ENCODE results near the gene CDON.

Gene CDON

GRCh38 chr11:126054408-126054807, 8.3 kb downstream of the CDON start:
- TF ChIP-seq NFIC (IDR thresholded peaks at IDR 0.05), result no peak
- no peak for TF ChIP-seq MAX (IDR thresholded peaks at IDR 0.05)
- no peak for TF ChIP-seq EGR1 (IDR thresholded peaks at IDR 0.05)
- TF ChIP-seq TAF1 (IDR thresholded peaks at IDR 0.05; ENCODE audit: low read depth), result no peak
- TF ChIP-seq RAD21 (IDR thresholded peaks at IDR 0.05; ENCODE audit: low read depth), result no peak
- TF ChIP-seq TCF12 (IDR thresholded peaks at IDR 0.05; ENCODE audit: low read depth), result no peak

DNA sequence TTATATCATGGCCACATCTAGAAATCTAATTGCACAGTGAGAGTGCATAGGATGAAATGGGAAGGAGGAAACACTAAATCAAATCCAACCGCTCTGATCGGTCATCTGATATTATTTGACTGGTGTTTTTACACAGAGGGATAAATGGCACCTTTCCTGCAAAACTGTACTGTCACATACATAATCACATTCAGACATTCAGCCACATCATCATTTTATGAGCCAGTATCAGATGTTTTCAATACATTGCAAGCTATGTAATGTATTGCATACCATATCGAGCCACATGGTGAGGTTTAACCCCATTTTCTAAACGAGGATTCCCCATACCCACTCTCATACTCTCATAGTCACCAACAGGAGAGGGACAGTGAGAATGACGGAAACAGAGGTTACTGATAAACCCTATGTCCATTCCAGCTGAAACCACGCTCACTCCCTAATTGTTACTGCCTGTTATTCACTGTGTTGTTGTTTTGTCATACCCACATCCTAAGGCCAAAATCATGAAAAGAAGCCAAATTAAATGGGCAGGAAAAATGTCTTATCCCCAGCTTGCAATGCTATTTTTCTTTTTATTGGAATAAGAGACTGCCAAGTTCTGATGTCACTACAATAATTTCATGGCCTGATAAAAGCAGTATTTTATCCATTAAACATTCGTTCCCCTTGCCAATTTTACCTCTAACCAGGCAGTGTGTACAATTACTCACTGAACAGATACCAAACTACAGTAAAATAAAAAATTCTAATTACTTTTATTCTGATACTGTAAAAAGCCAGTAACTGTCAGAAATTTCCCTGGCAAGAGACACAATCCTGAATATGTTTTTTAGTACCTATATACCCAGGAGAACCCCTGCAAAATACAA, 9.0 kb downstream of the CDON start:
- TF ChIP-seq EGR1 (IDR thresholded peaks at IDR 0.05) (no peak), TAF1 (IDR thresholded peaks at IDR 0.05; ENCODE audit: low read depth) (no peak), TCF12 (IDR thresholded peaks at IDR 0.05; ENCODE audit: low read depth) (no peak), USF1 (IDR thresholded peaks at IDR 0.05) (no peak), EP300 (IDR thresholded peaks at IDR 0.05; ENCODE audit: borderline replicate concordance) (no peak), MAX (IDR thresholded peaks at IDR 0.05) (no peak), YY1 (IDR thresholded peaks at IDR 0.05; ENCODE audit: low read depth) (no peak), NFIC (IDR thresholded peaks at IDR 0.05) (no peak), TEAD4 (IDR thresholded peaks at IDR 0.05) (no peak), CREB1 (IDR thresholded peaks at IDR 0.05; ENCODE audit: low read depth) (no peak)
- TF ChIP-seq, protein P1, sequence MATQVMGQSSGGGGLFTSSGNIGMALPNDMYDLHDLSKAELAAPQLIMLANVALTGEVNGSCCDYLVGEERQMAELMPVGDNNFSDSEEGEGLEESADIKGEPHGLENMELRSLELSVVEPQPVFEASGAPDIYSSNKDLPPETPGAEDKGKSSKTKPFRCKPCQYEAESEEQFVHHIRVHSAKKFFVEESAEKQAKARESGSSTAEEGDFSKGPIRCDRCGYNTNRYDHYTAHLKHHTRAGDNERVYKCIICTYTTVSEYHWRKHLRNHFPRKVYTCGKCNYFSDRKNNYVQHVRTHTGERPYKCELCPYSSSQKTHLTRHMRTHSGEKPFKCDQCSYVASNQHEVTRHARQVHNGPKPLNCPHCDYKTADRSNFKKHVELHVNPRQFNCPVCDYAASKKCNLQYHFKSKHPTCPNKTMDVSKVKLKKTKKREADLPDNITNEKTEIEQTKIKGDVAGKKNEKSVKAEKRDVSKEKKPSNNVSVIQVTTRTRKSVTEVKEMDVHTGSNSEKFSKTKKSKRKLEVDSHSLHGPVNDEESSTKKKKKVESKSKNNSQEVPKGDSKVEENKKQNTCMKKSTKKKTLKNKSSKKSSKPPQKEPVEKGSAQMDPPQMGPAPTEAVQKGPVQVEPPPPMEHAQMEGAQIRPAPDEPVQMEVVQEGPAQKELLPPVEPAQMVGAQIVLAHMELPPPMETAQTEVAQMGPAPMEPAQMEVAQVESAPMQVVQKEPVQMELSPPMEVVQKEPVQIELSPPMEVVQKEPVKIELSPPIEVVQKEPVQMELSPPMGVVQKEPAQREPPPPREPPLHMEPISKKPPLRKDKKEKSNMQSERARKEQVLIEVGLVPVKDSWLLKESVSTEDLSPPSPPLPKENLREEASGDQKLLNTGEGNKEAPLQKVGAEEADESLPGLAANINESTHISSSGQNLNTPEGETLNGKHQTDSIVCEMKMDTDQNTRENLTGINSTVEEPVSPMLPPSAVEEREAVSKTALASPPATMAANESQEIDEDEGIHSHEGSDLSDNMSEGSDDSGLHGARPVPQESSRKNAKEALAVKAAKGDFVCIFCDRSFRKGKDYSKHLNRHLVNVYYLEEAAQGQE (IDR thresholded peaks at IDR 0.05; ENCODE audit: low read depth), result no peak

DNA sequence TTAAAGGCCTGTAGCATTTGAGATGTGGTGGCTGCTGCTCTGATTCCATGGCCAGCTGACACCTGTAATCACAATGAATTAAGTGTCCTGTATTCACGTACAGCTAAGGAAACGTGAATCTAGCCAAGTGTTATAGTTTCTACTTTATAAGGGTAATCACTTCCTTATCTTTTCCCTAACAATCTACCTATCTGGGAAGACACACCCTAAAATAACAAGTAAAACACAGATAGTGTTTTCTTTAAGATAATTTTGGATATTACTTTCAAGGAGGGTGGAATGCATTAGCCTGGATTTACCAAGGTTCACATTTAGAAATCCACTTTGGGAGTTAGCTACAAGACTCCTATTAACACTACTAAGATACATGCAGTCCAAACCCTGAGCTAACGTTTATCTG, 11.5 kb downstream of the CDON start:
- TF ChIP-seq NFIC (IDR thresholded peaks at IDR 0.05) (no peak), EP300 (IDR thresholded peaks at IDR 0.05; ENCODE audit: borderline replicate concordance) (no peak), YY1 (IDR thresholded peaks at IDR 0.05; ENCODE audit: low read depth) (no peak), TCF12 (IDR thresholded peaks at IDR 0.05; ENCODE audit: low read depth) (no peak), FOXM1 (IDR thresholded peaks at IDR 0.05; ENCODE audit: borderline replicate concordance, low read depth) (no peak), CEBPB (IDR thresholded peaks at IDR 0.05) (no peak), CREB1 (IDR thresholded peaks at IDR 0.05; ENCODE audit: low read depth) (no peak), MAX (IDR thresholded peaks at IDR 0.05) (no peak), RAD21 (IDR thresholded peaks at IDR 0.05; ENCODE audit: low read depth) (no peak), ZBTB7A (IDR thresholded peaks at IDR 0.05; ENCODE audit: low read depth) (no peak), USF1 (IDR thresholded peaks at IDR 0.05) (no peak), EGR1 (IDR thresholded peaks at IDR 0.05) (no peak), TEAD4 (IDR thresholded peaks at IDR 0.05) (no peak), TAF1 (IDR thresholded peaks at IDR 0.05; ENCODE audit: low read depth) (no peak)
- TF ChIP-seq, protein P1 (IDR thresholded peaks at IDR 0.05; ENCODE audit: low read depth), result no peak

DNA sequence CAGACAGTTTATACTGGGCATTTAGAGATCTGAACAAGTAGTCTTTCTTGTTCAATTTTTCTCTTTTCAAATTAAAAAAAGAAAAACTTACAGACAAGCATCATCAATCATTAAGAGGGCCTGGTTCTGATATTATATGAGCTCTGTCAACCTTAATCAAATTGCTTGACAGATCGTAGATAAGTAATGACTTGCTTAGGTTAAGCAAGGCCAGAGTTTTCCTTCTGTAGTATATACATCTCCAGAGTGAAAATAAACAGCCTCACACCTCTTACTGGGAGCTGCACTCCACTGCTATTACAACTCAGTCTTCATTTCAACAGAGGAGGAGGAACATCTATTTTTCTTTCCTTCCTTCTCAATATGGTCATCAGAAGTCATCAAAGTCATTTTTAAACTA, 13.5 kb downstream of the CDON start:
- TF ChIP-seq TCF12 (IDR thresholded peaks at IDR 0.05; ENCODE audit: low read depth) (no peak), RAD21 (IDR thresholded peaks at IDR 0.05; ENCODE audit: low read depth) (no peak), TEAD4 (IDR thresholded peaks at IDR 0.05) (no peak), FOXM1 (IDR thresholded peaks at IDR 0.05; ENCODE audit: borderline replicate concordance, low read depth) (no peak), TAF1 (IDR thresholded peaks at IDR 0.05; ENCODE audit: low read depth) (no peak), USF1 (IDR thresholded peaks at IDR 0.05) (no peak), MAX (IDR thresholded peaks at IDR 0.05) (no peak), NFIC (IDR thresholded peaks at IDR 0.05) (no peak), YY1 (IDR thresholded peaks at IDR 0.05; ENCODE audit: low read depth) (no peak), ZBTB7A (IDR thresholded peaks at IDR 0.05; ENCODE audit: low read depth) (no peak)
- TF ChIP-seq, protein P1 (IDR thresholded peaks at IDR 0.05; ENCODE audit: low read depth), result no peak

All from Ishikawa (cell line).